SH-SY5Y (cell line): ENCODE measurements around the gene PPP3CA.

Source experiments
- GATA2 ChIP-seq: IDR thresholded peaks from 2 replicates; pipeline ENCODE4 v1.6.1; 2011; ENCODE audit warnings: mild to moderate bottlenecking, low read depth, low read length
- GATA3 ChIP-seq: IDR thresholded peaks from 2 replicates; pipeline ENCODE4 v1.6.1; 2011; ENCODE audit warnings: low read depth, mild to moderate bottlenecking, low read length, moderate library complexity

PPP3CA gene

GRCh38 chr4:101083131-101083530 is 264.2 kb downstream of the PPP3CA start:
- no peak for TF ChIP-seq GATA2
- no peak for TF ChIP-seq GATA3

- TF ChIP-seq GATA3 (no peak), GATA2 (no peak)
Measured at GRCh38 chr4:101081695-101082369, 265.5 kb downstream of the PPP3CA start.

GRCh38 chr4:101081166-101081565 is 266.2 kb downstream of the PPP3CA start:
- TF ChIP-seq GATA2: no peak
- no peak for TF ChIP-seq GATA3

- no peak for TF ChIP-seq GATA2
- TF ChIP-seq GATA3: no peak
Measured at GRCh38 chr4:101078950-101079349, 268.4 kb downstream of the PPP3CA start.

GRCh38 chr4:101076032-101076431 is 271.3 kb downstream of the PPP3CA start:
- TF ChIP-seq GATA2: no peak
- no peak for TF ChIP-seq GATA3

- TF ChIP-seq GATA2 (no peak), GATA3 (no peak)
Measured at GRCh38 chr4:101075536-101075935, 271.8 kb downstream of the PPP3CA start.

- no peak for TF ChIP-seq GATA2
- no peak for TF ChIP-seq GATA3
Measured at GRCh38 chr4:101074326-101074725, 273.0 kb downstream of the PPP3CA start.

GRCh38 chr4:101071241-101071640 is 276.1 kb downstream of the PPP3CA start:
- TF ChIP-seq GATA3 (no peak), GATA2 (no peak)

- TF ChIP-seq GATA2 (no peak), GATA3 (no peak)
Measured at GRCh38 chr4:101068115-101068514, 279.2 kb downstream of the PPP3CA start.

GRCh38 chr4:101067383-101067782 is 279.9 kb downstream of the PPP3CA start:
- no peak for TF ChIP-seq GATA2
- TF ChIP-seq GATA3: no peak

- TF ChIP-seq GATA2 (no peak), GATA3 (no peak)
Measured at GRCh38 chr4:101066626-101067170, 280.6 kb downstream of the PPP3CA start.

- no peak for TF ChIP-seq GATA2
- TF ChIP-seq GATA3: no peak
Measured at GRCh38 chr4:101065935-101066485, 281.3 kb downstream of the PPP3CA start.

- TF ChIP-seq GATA2 (no peak), GATA3 (no peak)
Measured at GRCh38 chr4:101065346-101065745, 282.0 kb downstream of the PPP3CA start.

- TF ChIP-seq GATA2: no peak
- no peak for TF ChIP-seq GATA3
Measured at GRCh38 chr4:101064541-101065180, 282.7 kb downstream of the PPP3CA start.

- TF ChIP-seq GATA3: no peak
- TF ChIP-seq GATA2: no peak
Measured at GRCh38 chr4:101055392-101055791, 291.9 kb downstream of the PPP3CA start.

- TF ChIP-seq GATA2: no peak
- TF ChIP-seq GATA3: no peak
Measured at GRCh38 chr4:101050837-101051205, 296.5 kb downstream of the PPP3CA start.

GRCh38 chr4:101050088-101050836 is 297.1 kb downstream of the PPP3CA start:
- no peak for TF ChIP-seq GATA3
- TF ChIP-seq GATA2: no peak
